NCI-H748 (cell line): ENCODE data around the gene HS3ST6.
A peak's percentile ranks its signal among the peaks of the same experiment; 100 is the strongest.
"Not testable (repeated sequence)": the region's sequence is repeated elsewhere in the genome, so short reads cannot be mapped to it uniquely, and the experiment has no call there.

Source experiments
- DNase-seq: peaks from one replicate; lab custom pipeline; 2025; ENCODE audit not compliant: unreplicated experiment; lab: John Stamatoyannopoulos, UW

The HS3ST6 gene

DNA sequence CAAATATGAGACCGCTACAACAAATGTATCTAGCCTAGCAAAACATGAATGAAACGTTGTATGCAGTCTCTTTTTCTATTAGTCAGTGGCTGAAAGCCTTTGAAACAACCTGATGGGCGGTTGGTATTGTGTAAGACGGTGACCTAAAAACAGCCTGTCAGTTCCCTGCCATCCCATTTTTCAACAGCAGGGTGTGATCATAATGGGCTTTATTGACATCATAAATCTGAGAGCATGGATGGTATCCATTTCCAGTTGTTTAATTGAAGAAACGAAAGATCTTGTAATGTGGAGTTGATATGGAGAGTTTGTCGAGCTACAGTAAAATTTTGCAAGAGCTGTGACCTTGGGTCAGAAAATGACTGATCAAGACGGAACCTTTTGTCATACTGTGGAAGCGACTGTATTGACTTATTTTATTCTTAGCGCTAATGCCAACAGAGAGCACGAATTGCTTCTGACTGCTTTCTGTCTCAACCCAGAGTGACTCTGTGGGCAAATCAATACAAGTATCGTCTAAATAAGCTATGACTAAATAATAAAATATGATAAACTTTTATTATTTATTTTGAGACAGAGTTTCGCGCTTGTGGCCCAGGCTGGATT lies 34.0 kb downstream of the HS3ST6 start:
- peak; percentile 34 for DNase-seq

DNA sequence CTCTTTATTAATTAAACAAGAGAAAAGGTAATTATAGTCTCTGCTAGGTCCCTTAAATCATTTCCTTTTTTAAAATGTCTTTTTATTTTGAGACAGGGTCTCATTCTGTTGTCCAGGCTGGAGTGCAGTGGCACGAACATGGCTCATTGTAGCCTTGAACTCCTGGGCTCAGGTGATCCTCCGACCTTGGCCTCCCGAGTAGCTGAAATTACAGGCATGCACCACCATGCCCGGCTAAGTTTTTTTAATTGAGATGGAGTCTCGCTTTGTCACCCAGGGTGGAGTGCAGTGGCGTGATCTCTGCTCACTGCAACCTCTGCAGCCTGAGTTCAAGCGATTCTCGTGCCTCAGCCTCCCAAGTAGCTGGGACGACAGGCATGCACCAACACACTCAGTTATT lies 37.0 kb downstream of the HS3ST6 start:
- not testable (repeated sequence) for DNase-seq

DNA sequence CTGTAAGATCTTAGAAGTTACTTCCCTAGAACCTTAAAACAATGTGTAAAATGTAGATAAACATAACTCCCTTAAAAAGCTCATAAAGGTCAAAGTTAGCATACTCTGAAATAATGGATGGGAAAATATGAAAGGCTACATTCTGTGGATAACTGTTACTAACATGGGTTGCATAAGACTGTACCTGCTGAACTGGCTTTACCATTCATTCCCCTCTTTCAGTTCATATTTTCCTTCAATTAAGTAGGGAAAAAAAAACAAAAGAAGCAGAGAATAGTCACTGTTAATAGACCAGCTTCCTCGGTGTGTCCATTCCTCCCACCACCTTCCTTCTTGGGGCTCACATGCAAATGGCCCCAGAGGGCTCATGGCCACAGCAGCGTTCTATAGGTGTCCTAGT lies 38.7 kb downstream of the HS3ST6 start:
- no peak for DNase-seq

DNA sequence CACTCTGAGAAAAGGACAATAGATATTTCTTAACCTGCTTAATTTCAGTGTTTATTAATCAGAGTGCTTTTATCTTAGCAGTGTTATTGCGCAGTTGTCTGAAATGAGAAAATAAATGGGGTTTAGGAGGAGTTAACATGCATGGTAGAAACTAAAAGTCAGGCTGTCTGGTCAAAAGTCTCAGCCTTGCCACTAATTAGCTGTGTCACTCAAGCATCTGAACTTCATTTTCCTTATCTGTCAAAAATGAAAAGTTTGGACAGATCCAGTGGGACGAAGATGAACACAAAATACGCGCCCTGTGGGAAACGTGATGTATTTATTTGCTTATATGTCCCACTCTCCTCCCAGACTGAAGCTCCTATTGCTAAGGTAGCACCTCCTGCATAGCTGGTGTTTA lies 40.0 kb downstream of the HS3ST6 start:
- DNase-seq = no peak

DNA sequence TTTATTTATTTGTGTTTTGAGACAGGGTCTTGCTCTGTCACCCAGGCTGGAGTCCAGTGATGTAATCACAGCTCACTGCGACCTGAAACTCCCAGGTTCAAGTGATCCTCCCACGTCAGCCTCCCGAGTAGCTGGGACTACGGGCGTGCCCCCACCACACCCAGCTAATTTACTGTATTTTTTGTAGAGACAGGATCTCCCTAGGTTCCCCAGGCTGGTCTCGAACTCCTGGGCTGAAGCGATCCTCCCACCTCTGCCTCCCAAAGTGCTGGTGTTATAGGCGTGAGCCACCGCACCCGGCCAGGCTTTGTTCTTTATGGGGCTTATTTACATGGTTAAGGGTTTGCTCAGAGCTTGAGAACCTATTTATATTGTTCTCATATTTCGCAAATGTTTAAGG lies 40.4 kb downstream of the HS3ST6 start:
- peak; percentile 25 for DNase-seq

DNA sequence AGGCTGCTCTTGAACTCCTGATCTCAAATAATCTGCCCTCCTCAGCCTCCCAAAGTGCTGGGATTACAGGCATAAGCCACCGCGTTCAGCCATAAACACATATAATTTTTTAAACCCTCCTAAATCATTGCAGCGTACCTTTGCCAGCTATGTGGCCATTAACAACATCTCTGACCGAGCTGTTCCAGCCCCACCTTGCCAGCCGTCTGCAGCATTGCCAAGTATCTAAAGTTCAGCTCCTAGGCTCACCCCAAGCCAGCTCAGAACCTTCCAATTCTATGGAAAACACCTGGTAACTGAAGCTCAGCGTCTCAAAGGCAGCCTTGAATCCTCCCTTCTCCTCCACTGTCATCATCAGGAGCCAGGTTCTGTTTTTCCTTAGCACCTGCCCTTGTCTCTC lies 41.1 kb downstream of the HS3ST6 start:
- no peak for DNase-seq

DNA sequence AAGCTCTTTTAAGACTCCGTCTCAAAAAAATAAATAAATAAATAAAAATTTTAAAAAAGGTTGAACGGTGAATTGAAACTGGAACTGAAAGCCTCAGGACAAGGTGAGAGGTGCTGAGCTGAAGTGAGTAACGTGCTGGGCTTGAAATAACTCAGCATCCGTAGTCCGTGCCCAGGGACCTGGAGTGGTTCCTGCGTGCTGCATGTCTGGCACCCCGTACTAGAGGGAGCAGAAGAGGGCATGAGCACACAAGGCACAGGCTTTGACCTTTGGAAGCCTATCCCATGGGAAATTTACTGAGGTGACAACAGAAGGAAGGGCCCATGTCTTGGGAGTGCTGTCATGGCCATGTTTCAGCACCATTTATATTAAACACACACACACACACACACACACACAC lies 41.7 kb downstream of the HS3ST6 start:
- DNase-seq = no peak

DNA sequence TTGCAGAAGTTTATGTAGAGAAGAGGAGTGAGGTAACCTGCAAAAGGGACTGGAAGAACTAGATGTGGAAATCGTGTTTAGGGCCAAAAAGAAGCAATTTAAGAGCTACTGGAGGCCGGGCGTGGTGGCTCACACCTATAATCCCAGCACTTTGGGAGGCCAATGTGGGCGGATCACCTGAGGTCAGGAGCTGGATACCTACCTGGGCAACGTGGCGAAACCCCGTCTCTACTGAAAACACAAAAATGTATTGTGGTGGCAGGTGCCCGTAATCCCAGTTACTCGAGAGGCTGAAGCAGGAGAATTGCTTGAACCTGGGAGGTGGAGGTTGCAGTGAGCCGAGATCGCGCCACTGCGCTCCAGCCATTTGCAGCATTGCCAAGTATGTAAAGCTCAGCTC lies 42.1 kb downstream of the HS3ST6 start:
- DNase-seq = not testable (repeated sequence)

DNA sequence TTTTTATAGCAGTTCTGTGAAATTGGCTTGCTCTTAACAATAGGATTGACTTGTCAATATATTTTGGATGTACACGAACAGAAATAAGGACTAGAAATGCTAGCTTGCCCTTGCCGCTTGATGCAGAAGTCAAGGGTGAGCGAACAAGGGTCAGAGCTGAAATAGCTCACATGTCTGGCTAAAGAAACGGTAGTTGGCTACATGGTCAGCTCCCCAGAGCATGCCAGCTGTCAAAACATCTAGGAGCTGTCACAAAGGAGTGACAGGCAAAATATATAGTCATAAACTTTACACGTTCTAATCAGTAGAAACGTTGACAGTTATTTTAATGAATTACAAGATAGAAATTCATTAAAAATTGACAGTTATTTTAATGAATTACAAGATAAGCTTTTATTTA lies 43.4 kb downstream of the HS3ST6 start:
- DNase-seq = no peak

DNA sequence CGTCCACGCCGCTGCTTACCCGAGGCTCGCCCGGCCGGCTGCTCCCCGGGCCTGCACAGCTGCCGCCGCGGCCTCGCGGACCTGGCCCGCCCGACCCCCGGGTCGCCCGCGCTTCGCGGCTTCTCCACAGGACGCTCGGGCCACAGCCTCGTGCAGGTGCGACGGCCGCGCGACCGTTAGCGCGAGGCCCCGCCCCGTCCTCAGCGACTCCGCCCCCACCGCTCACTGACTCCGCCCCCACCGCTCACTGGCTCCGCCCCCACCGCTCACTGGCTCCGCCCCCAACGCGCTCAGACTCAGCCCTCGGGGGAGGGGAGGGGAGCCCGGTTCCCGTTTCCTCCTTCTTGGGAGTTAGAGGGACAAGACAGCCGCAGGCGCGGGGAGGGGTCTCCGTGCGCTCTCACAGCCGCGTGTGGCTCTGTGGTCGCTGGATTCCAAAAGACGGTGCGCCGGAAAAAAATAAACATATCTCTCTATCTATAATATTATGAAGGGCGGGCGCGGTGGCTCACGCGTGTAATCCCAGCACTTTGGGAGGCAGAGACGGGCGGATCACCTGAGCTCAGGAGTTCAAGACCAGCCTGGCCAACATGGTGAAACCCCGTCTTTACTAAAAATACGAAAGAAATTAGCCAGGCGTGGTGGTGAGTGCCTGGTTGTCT lies 46.1 kb downstream of the HS3ST6 start, which contains the start of gene MEIOB:
Gene MEIOB (minus strand): TSS at position 191 of the 662 bp plus-strand sequence. CDS start 3,989 bp downstream, outside the sequence.
- DNase-seq = no peak

DNA sequence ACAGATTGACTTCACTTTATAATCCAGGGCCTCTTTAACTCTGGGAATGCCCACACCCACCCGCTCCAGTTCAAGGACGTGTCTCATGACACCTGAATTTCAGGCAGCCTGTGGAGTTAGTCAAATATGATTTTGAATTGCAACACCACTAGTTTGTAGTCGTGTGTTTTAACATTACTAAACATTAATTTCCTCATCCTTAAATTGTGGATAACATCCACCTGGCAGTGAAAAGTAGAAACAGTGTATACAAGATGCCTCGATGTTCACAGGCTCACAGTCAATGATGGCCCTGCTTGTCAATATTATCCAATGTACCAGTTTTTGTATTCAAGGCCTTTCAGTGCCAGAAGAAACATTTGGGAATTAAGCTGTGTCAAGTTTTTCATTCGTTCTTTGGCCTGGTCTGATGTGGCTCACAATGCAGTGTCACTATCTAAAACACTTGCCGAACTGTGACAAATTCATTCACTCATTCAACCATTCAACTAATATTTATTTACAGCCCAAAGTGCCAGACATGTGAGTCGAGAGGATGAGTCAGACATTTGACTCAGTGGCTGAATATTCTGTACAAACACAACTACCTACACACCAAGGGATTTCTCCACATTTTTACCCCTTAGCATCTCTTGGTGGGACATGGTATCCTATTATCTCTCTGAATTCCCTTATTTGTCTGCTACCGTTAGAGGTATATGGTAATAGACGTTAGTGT lies 47.7 kb downstream of the HS3ST6 start:
- no peak for DNase-seq

DNA sequence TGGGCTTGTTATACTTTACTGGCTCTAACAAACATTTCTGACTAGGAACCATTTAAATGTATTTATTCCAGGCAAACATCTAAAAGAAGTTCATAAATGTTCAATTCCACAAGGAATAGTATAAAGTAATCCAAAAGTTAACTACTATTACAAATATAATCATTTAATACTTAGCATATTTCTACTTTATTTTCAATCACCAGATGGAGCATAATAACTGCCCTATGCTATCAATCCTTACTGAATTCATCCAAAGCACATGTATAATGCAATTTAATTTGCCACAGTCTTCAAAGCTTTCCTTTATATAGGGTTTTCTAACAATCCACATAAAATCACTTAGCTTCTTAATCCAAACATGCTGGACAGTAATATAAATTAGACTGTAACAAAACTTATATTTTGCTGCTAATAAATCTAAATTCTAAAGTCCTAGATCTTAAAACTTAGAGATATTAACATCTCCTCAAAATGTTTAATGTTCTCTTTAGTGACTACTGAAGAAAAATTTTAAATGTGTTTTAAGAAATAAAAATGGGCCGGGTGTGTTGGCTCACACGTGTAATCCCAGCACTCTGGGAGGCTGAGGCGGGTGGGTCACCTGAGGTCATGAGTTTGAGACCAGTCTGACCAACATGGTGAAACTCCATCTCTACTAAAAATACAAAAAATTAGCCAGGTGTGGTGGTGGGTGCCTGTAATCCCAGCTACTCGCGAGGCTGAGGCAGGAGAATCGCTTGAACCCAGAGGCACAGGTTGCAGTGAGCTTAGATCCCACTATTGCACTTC lies 52.1 kb downstream of the HS3ST6 start:
- no peak for DNase-seq

DNA sequence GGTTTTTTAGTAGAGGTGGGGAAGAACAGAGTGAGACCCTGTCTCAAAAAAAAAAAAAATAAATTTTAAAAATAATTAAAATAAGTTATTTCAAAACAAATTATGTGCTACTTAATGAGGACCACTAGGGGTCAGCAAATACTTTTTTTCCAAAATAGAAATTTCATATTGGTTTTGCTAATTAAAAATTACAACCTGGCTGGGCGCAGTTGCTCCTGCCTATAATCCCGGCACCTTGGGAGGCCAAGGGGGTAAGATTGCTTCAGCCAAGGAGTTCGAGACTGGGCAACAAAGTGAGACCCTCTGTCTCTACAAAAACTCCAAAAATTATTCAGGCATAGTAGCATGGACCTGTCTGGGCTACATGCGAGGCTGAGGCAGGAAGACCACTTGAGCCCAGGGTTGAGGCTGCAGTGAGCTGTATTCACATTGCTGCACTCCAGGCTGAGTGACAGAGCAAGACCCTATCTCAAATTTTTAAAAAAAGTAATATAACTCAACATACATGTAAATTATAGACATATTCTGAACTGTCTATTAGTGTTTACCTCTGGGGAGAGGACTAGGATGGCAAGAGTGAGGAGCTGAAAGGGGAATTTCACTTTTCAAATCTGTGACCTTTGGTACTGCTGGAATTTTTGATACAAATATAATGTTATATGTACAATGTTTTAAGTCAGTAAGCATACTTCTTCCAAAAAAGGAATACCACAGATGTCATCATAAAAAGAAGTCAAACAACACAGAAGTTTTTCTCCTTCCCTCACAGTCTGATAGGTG lies 54.3 kb downstream of the HS3ST6 start:
- DNase-seq = peak; percentile 33

DNA sequence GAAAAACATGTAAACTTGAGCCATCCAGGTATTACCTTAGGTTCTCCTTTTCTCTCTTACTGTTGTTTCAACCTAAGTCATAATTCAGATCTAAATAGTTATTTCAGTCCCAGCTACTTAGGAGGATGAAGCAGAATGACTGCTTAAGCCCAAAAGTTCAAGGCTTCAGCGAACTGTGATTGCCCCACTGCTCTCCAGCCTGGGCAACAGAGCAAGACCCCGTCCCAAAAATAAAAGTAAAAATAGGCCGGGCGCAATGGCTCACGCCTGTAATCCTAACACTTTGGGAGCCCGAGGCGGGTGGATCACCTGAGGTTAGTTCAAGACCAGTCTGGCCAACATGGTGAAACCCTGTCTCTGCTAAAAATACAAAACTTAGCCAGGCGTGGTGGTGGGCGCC lies 55.8 kb downstream of the HS3ST6 start:
- no peak for DNase-seq

DNA sequence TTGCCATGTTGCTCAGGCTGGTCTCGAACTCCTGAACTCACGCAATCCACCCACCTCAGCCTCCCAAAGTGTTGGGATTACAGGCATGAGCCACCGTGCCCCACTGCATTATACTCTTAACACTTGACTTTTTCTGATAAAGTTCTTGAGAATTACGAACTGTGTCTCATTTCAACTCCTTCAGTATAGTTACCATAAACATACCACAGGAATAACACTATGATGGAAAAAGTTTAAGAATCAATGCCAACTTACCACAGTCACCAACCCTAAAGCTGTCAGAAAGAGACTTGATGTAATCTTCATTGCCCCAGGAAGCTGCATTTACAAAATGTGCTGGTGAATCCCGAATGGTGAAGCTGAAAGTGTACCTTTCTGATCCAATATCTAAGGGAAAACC lies 56.5 kb downstream of the HS3ST6 start:
- DNase-seq = no peak
